K562 (cell line): Measurements from ENCODE around the gene RAB21. TPM values are rescaled to one million over a fixed set of nuclear protein-coding genes. Genes with fewer than 3 reads are reported as not detected.

Experiments
- CREB3L1 ChIP-seq: fragments of 450-650 bp; IDR thresholded peaks from 2 replicates; pipeline ENCODE4 v1.6.1; 2014; ENCODE audit warnings: low read depth, mild to moderate bottlenecking, moderate library complexity, borderline replicate concordance
- GATAD2B ChIP-seq: fragments of 450-650 bp; IDR thresholded peaks from 2 replicates; pipeline ENCODE4 v1.6.1; 2017; ENCODE audit warnings: mild to moderate bottlenecking, borderline replicate concordance
- MXI1 ChIP-seq: IDR thresholded peaks from 2 replicates; pipeline ENCODE4 v1.6.1; 2011; ENCODE audit warnings: low read depth, mild to moderate bottlenecking, improper control_type of control experiment, low read length
- NKRF ChIP-seq: fragments of 450-650 bp; IDR thresholded peaks from 2 replicates; pipeline ENCODE4 v1.6.1; 2016; ENCODE audit warnings: borderline replicate concordance
- REST ChIP-seq, 2 experiments: fragments of 450-650 bp; formaldehyde crosslinking in 1 of 2; IDR thresholded peaks; 2 replicates each; pipeline versions ENCODE4 v1.4.0 to v1.6.1; 2014 to 2020; ENCODE audit warnings: mild to moderate bottlenecking in 2 of 2, borderline replicate concordance in 1 of 2, low read depth in 1 of 2
- SMARCA4 ChIP-seq: fragments of 450-650 bp; IDR thresholded peaks from 2 replicates; pipeline ENCODE4 v1.6.1; 2016
- U2AF2 ChIP-seq: fragments of 200-400 bp; formaldehyde crosslinking; optimal IDR thresholded peaks from 2 replicates; pipeline ENCODE3; 2017; ENCODE audit warnings: low read depth, mild to moderate bottlenecking, low read length
- ZEB2 ChIP-seq: fragments of 450-650 bp; IDR thresholded peaks from 2 replicates; pipeline ENCODE4 v1.6.1; 2016
- ZNF239 ChIP-seq: fragments of 250-450 bp; sonication (Bioruptor Pico); IDR thresholded peaks from 2 replicates; pipeline ENCODE4 v1.4.0; 2020; ENCODE audit warnings: mild to moderate bottlenecking
- ZNF830 ChIP-seq: fragments of 250-450 bp; sonication (Bioruptor Pico); IDR thresholded peaks from 2 replicates; pipeline ENCODE4 v1.5.0; 2021; ENCODE audit warnings: mild to moderate bottlenecking
- polyA plus RNA-seq, 8 experiments: library from polyadenylated mRNA; depleted of rRNA in 4 of 8; stranded (reverse) in 5 of 8; unstranded in 3 of 8; fragments of >200 nt; fragmentation: Nextera tagmentation in 2 of 8; fragmentation: Illumina TruSeq in 1 of 8; extraction: Ambion mirVana in 2 of 8; extraction: Trizol in 1 of 8; gene quantifications; 2 replicates each; pipeline versions ENCODE4 v1.2.1 to v1.2.3, GENCODE V29; 2011 to 2014; ENCODE audit warnings: inconsistent platforms in 1 of 8, missing spikeins in 1 of 8
- total RNA-seq, 7 experiments: library from RNA; depleted of rRNA in 6 of 7; stranded (reverse); fragments of >200 nt in 6 of 7; fragmentation: Illumina TruSeq in 2 of 7; extraction: Trizol in 2 of 7; gene quantifications; 2 replicates each; pipeline versions ENCODE4 v1.2.1 to v1.2.3, GENCODE V29; 2011 to 2021; ENCODE audit warnings: low replicate concordance in 1 of 7
- TF ChIP-seq, protein P1 (sequence below), 3 experiments: IDR thresholded peaks in 2 of 3; conservative IDR thresholded peaks in 1 of 3; 2 replicates each; pipeline ENCODE4 v1.5.1; 2011 to 2012; ENCODE audit warnings: low read length in 3 of 3, mild to moderate bottlenecking in 3 of 3, control low read depth in 2 of 3, improper control_type of control experiment in 1 of 3, inconsistent platforms in 1 of 3, low read depth in 1 of 3, mixed read lengths in 1 of 3, moderate library complexity in 1 of 3; ENCODE audit not compliant: insufficient read depth in 2 of 3
- TF ChIP-seq, protein P2 (sequence below), 2 experiments: fragments of 450-650 bp in 1 of 2; sonication (generic) in 1 of 2; formaldehyde crosslinking; conservative IDR thresholded peaks; 2 replicates each; pipeline versions ENCODE4 v1.4.0 to v1.8.1; 2020 to 2022; ENCODE audit warnings: mild to moderate bottlenecking in 1 of 2, missing genetic modification reagents in 1 of 2
- TF ChIP-seq, protein P3 (sequence below): fragments of 250-450 bp; sonication (Bioruptor Pico); IDR thresholded peaks from 2 replicates; pipeline ENCODE4 v1.8.0; 2021; ENCODE audit warnings: moderate library complexity, mild to moderate bottlenecking, inconsistent platforms

The RAB21 gene
- total and polyA plus RNA-seq, 9 of the 15 experiments (the other 6 are each of a cell fraction or from before 2014, with no cell fraction given), result 5.3 to 45.6 (median 19.6) TPM

DNA sequence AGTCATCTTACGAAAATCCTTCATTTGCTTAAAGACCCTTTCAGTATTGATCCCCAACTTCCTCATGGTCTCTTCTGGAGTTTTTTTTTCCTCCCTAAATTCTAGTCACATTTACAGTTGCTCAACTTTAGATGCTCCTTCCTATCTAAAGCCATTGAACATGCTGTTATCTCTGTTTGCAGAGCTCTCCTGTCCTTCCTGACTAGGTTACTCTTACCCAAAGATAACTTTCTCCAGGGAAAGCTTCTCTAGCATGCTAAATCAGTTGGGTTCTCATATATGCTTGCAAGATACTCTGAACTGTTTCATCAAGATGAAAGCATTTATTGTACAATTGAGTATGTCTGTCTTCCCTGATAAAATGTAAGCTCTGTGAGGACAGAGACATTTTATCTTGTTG, 1.8 kb upstream of the RAB21 start (continued):
- TF ChIP-seq REST (IDR thresholded peaks at IDR 0.05; ENCODE audit: borderline replicate concordance), result 0 out of 2 replicates have a peak, but pooled peaks have one; percentile 6
- TF ChIP-seq REST (CRISPR knock-in tag; IDR thresholded peaks at IDR 0.05; ENCODE audit: low read depth), result no peak
- TF ChIP-seq SMARCA4, result peak; percentile 98
- no peak for TF ChIP-seq CREB3L1
- TF ChIP-seq U2AF2, result no peak
- TF ChIP-seq, protein P1, sequence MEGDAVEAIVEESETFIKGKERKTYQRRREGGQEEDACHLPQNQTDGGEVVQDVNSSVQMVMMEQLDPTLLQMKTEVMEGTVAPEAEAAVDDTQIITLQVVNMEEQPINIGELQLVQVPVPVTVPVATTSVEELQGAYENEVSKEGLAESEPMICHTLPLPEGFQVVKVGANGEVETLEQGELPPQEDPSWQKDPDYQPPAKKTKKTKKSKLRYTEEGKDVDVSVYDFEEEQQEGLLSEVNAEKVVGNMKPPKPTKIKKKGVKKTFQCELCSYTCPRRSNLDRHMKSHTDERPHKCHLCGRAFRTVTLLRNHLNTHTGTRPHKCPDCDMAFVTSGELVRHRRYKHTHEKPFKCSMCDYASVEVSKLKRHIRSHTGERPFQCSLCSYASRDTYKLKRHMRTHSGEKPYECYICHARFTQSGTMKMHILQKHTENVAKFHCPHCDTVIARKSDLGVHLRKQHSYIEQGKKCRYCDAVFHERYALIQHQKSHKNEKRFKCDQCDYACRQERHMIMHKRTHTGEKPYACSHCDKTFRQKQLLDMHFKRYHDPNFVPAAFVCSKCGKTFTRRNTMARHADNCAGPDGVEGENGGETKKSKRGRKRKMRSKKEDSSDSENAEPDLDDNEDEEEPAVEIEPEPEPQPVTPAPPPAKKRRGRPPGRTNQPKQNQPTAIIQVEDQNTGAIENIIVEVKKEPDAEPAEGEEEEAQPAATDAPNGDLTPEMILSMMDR (IDR thresholded peaks at IDR 0.05 in 2 of 3, conservative IDR thresholded peaks at IDR 0.05 in 1 of 3; ENCODE audit: insufficient read depth in 2 of 3, low read depth in 1 of 3, low read length in 3 of 3), result no peak
- no peak for TF ChIP-seq ZNF830 (CRISPR knock-in tag)
- TF ChIP-seq, protein P2, sequence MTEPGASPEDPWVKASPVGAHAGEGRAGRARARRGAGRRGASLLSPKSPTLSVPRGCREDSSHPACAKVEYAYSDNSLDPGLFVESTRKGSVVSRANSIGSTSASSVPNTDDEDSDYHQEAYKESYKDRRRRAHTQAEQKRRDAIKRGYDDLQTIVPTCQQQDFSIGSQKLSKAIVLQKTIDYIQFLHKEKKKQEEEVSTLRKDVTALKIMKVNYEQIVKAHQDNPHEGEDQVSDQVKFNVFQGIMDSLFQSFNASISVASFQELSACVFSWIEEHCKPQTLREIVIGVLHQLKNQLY (CRISPR knock-in tag; conservative IDR thresholded peaks at IDR 0.05), result no peak
- no peak for TF ChIP-seq ZNF239
- TF ChIP-seq GATAD2B, result peak; percentile 82
- no peak for TF ChIP-seq MXI1
- TF ChIP-seq ZEB2, result peak; percentile 76; the same call in 1 of the 2 replicates
- TF ChIP-seq, protein P3, sequence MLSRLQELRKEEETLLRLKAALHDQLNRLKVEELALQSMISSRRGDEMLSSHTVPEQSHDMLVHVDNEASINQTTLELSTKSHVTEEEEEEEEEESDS (CRISPR knock-in tag), result no peak
- no peak for TF ChIP-seq NKRF
